ENCODE results near the gene C1orf226.
"Not testable (repeated sequence)": the region's sequence is repeated elsewhere in the genome, so short reads cannot be mapped to it uniquely, and the experiment has no call there.

Gene C1orf226

GRCh38 chr1:162406811-162407210 lies 25.3 kb downstream of the C1orf226 start:
- DNase-seq (ENCODE audit: low spot score): no peak

- no peak for DNase-seq (ENCODE audit: low spot score)
Measured at GRCh38 chr1:162407539-162407938, 26.0 kb downstream of the C1orf226 start.

GRCh38 chr1:162412002-162412401 lies 30.5 kb downstream of the C1orf226 start, which contains the start of gene SH2D1B:
SH2D1B (minus strand) TSS chr1:162412136; CDS start chr1:162412016, 120 bp downstream.
- DNase-seq (ENCODE audit: low spot score): no peak

- DNase-seq (ENCODE audit: low spot score): no peak
Measured at GRCh38 chr1:162416215-162416614, 34.7 kb downstream of the C1orf226 start.

- no peak for DNase-seq (ENCODE audit: low spot score)
Measured at GRCh38 chr1:162416909-162417308, 35.4 kb downstream of the C1orf226 start.

- no peak for DNase-seq (ENCODE audit: low spot score)
Measured at GRCh38 chr1:162417650-162418049, 36.1 kb downstream of the C1orf226 start.

- not testable (repeated sequence) for DNase-seq (ENCODE audit: low spot score)
Measured at GRCh38 chr1:162418584-162418983, 37.1 kb downstream of the C1orf226 start.

- not testable (repeated sequence) for DNase-seq (ENCODE audit: low spot score)
Measured at GRCh38 chr1:162419450-162419931, 38.0 kb downstream of the C1orf226 start.

GRCh38 chr1:162420120-162420519 lies 38.6 kb downstream of the C1orf226 start:
- no peak for DNase-seq (ENCODE audit: low spot score)

GRCh38 chr1:162421258-162422164 lies 40.0 kb downstream of the C1orf226 start:
- DNase-seq (ENCODE audit: low spot score): no peak

GRCh38 chr1:162422662-162423375 lies 41.3 kb downstream of the C1orf226 start:
- DNase-seq (ENCODE audit: low spot score): no peak

- no peak for DNase-seq (ENCODE audit: low spot score)
Measured at GRCh38 chr1:162430583-162430982, 49.1 kb downstream of the C1orf226 start.

GRCh38 chr1:162432977-162433713 lies 51.6 kb downstream of the C1orf226 start:
- not testable (repeated sequence) for DNase-seq (ENCODE audit: low spot score)

All from AG08395 (cell line).